GM19452 (cell line): ENCODE data around the gene HP1BP3.
"Not testable (repeated sequence)": the region's sequence is repeated elsewhere in the genome, so short reads cannot be mapped to it uniquely, and the experiment has no call there.

Experiments used
- ATAC-seq: cut with Tn5 transposase; IDR thresholded peaks from one replicate; pipeline ENCODE4 v1.9.1; 2021; ENCODE audit not compliant: unreplicated experiment

The HP1BP3 gene

GRCh38 chr1:20727746-20728316 lies 59.3 kb downstream of the HP1BP3 start:
- no peak for ATAC-seq

- no peak for ATAC-seq
Observed at GRCh38 chr1:20726932-20727745, 60.0 kb downstream of the HP1BP3 start.

- ATAC-seq = no peak
Observed at GRCh38 chr1:20726118-20726911, 60.8 kb downstream of the HP1BP3 start.

- ATAC-seq = no peak
Observed at GRCh38 chr1:20725189-20726117, 61.7 kb downstream of the HP1BP3 start.

GRCh38 chr1:20724364-20725188 lies 62.5 kb downstream of the HP1BP3 start:
- no peak for ATAC-seq

GRCh38 chr1:20723537-20724363 lies 63.4 kb downstream of the HP1BP3 start:
- no peak for ATAC-seq

GRCh38 chr1:20723159-20723536 lies 64.0 kb downstream of the HP1BP3 start:
- no peak for ATAC-seq

GRCh38 chr1:20721117-20722061 lies 65.7 kb downstream of the HP1BP3 start:
- ATAC-seq = no peak

GRCh38 chr1:20720631-20721091 lies 66.4 kb downstream of the HP1BP3 start:
- no peak for ATAC-seq

- no peak for ATAC-seq
Observed at GRCh38 chr1:20719871-20720620, 67.1 kb downstream of the HP1BP3 start.

GRCh38 chr1:20719261-20719660 lies 67.8 kb downstream of the HP1BP3 start:
- no peak for ATAC-seq

GRCh38 chr1:20718343-20718882 lies 68.7 kb downstream of the HP1BP3 start:
- not testable (repeated sequence) for ATAC-seq

- ATAC-seq = no peak
Observed at GRCh38 chr1:20717452-20718342, 69.4 kb downstream of the HP1BP3 start, which contains the start of gene KIF17. TSS of gene KIF17 (minus strand) at chr1:20718007. CDS start at chr1:20717706, 301 bp downstream.

GRCh38 chr1:20716232-20716631 lies 70.9 kb downstream of the HP1BP3 start:
- no peak for ATAC-seq

- no peak for ATAC-seq
Observed at GRCh38 chr1:20715406-20715805, 71.7 kb downstream of the HP1BP3 start.

- ATAC-seq = no peak
Observed at GRCh38 chr1:20713440-20713839, 73.7 kb downstream of the HP1BP3 start.
